Neural cell (in vitro differentiated cells): ENCODE data around the gene LTK. TPM values are rescaled to one million over a fixed set of nuclear protein-coding genes. Genes with fewer than 3 reads are reported as not detected.

Experiments used
- H2AFZ ChIP-seq: fragments of 200-600, 300-800 bp; sonication (generic), shearing (Covaris generic); 2 replicates; pipeline ENCODE4 v1.6.0; 2014; ENCODE audit warnings: low read depth, mild to moderate bottlenecking, antibody characterized with exemption, low read length, moderate library complexity
- H3F3A ChIP-seq: fragments of 200-600 bp; shearing (Covaris generic); 2 replicates; pipeline ENCODE4 v1.6.1; 2016; ENCODE audit warnings: mild to moderate bottlenecking, moderate library complexity, mixed read lengths, antibody characterized with exemption, low read length; ENCODE audit not compliant: insufficient read depth, poor library complexity, severe bottlenecking
- H3K27ac ChIP-seq: fragments of 200-600, 300-800 bp; sonication (generic), shearing (Covaris generic); 2 replicates; pipeline ENCODE4 v1.5.1; 2014; ENCODE audit warnings: mild to moderate bottlenecking, low read length, moderate library complexity
- H3K27me3 ChIP-seq: fragments of 300-800, 200-600 bp; sonication (generic), shearing (Covaris generic); 2 replicates; pipeline ENCODE4 v1.6.0; 2014; ENCODE audit warnings: mild to moderate bottlenecking, low read depth, low read length, moderate library complexity; ENCODE audit not compliant: insufficient read depth
- H3K36me3 ChIP-seq: fragments of 300-800, 200-600 bp; sonication (generic), shearing (Covaris generic); 2 replicates; pipeline ENCODE4 v1.5.1; 2014; ENCODE audit warnings: mild to moderate bottlenecking, antibody characterized with exemption, low read length, moderate library complexity; ENCODE audit not compliant: insufficient read depth
- H3K4me2 ChIP-seq: fragments of 300-800, 200-600 bp; sonication (generic), shearing (Covaris generic); 2 replicates; pipeline ENCODE4 v1.6.0; 2014; ENCODE audit warnings: mild to moderate bottlenecking, low read length
- H3K4me3 ChIP-seq: fragments of 300-800, 200-600 bp; sonication (generic), shearing (Covaris generic); 2 replicates; pipeline ENCODE4 v1.5.1; 2014; ENCODE audit warnings: mild to moderate bottlenecking, low read length, moderate library complexity
- H3K79me2 ChIP-seq: fragments of 200-600 bp; shearing (Covaris generic); replicated peaks from 2 replicates; pipeline ENCODE4 v1.6.0; 2014; ENCODE audit warnings: mild to moderate bottlenecking, low read length, moderate library complexity; ENCODE audit not compliant: insufficient read depth
- H3K9ac ChIP-seq: fragments of 300-800, 200-600 bp; sonication (generic), shearing (Covaris generic); 2 replicates; pipeline ENCODE4 v1.6.1; 2016; ENCODE audit warnings: mild to moderate bottlenecking, low read length, mixed read lengths
- H3K9me2 ChIP-seq: fragments of 200-600 bp; shearing (Covaris generic); 2 replicates; pipeline ENCODE4 v1.6.1; 2016; ENCODE audit warnings: mild to moderate bottlenecking, low read length, mixed read lengths; ENCODE audit not compliant: insufficient read depth
- H3K9me3 ChIP-seq: fragments of 200-600, 300-800 bp; sonication (generic), shearing (Covaris generic); 2 replicates; pipeline ENCODE4 v1.6.1; 2016; ENCODE audit warnings: mild to moderate bottlenecking, mixed run types, low read length, moderate library complexity, mixed read lengths
- H4K20me1 ChIP-seq: fragments of 200-600 bp; shearing (Covaris generic); 2 replicates; pipeline ENCODE4 v1.6.1; 2016; ENCODE audit warnings: mild to moderate bottlenecking, mixed run types; ENCODE audit not compliant: insufficient read depth
- CTCF ChIP-seq: fragments of 450-650 bp; IDR thresholded peaks from 2 replicates; pipeline ENCODE4 v1.5.1; 2014; ENCODE audit warnings: antibody characterized with exemption, mild to moderate bottlenecking, moderate library complexity; ENCODE audit not compliant: poor library complexity, severe bottlenecking
- EP300 ChIP-seq: fragments of 450-650 bp; conservative IDR thresholded peaks from 2 replicates; pipeline ENCODE4 v1.6.1; 2014; ENCODE audit warnings: antibody characterized with exemption, mild to moderate bottlenecking, moderate library complexity; ENCODE audit not compliant: poor library complexity, severe bottlenecking
- EZH2 ChIP-seq: fragments of 200-600, 300-800 bp; shearing (Covaris generic), sonication (generic); IDR thresholded peaks from 2 replicates; pipeline ENCODE4 v1.6.1; 2014; ENCODE audit warnings: antibody characterized with exemption, low read length, borderline replicate concordance, mild to moderate bottlenecking; ENCODE audit not compliant: insufficient read depth, poor library complexity, severe bottlenecking
- MXI1 ChIP-seq: fragments of 450-650 bp; conservative IDR thresholded peaks from 2 replicates; pipeline ENCODE4 v1.6.1; 2014; ENCODE audit warnings: antibody characterized with exemption, mild to moderate bottlenecking; ENCODE audit not compliant: poor library complexity, severe bottlenecking
- POLR2AphosphoS5 ChIP-seq: IDR thresholded peaks from 2 replicates; pipeline ENCODE4 v1.6.1; 2012
- RAD21 ChIP-seq: fragments of 450-650 bp; conservative IDR thresholded peaks from 2 replicates; pipeline ENCODE4 v1.6.1; 2014; ENCODE audit warnings: antibody characterized with exemption, mild to moderate bottlenecking, moderate library complexity
- REST ChIP-seq: IDR thresholded peaks from 2 replicates; pipeline ENCODE4 v1.6.1; 2012; ENCODE audit warnings: borderline replicate concordance
- SMC3 ChIP-seq: fragments of 450-650 bp; conservative IDR thresholded peaks from 2 replicates; pipeline ENCODE4 v1.6.1; 2014; ENCODE audit warnings: antibody characterized with exemption, mild to moderate bottlenecking, moderate library complexity; ENCODE audit not compliant: poor library complexity
- TAF1 ChIP-seq: IDR thresholded peaks from 2 replicates; pipeline ENCODE4 v1.6.1; 2012; ENCODE audit warnings: low read depth
- polyA plus RNA-seq: library from polyadenylated mRNA; depleted of rRNA; stranded (reverse); fragments of >200 nt; gene quantifications from 2 replicates; pipeline ENCODE4 v1.2.3, GENCODE V29; 2014

The LTK gene
- polyA plus RNA-seq, 1 donor from 2014 or later = 0.28 TPM

- Histone ChIP-seq H2AFZ (no peak overlapping the region), H3K9ac (no peak overlapping the region), H3K27ac (no peak overlapping the region), H3K79me2 (no peaks in the 10 kb centered on the region), H3K4me2 (no peak overlapping the region), H4K20me1 (no peaks in the 10 kb centered on the region), H3K36me3 (peaks cover 14% of the 10 kb centered on the region), H3F3A (no peaks in the 10 kb centered on the region), H3K27me3 (no peaks in the 10 kb centered on the region), H3K9me3 (no peaks in the 10 kb centered on the region), H3K9me2 (no peaks in the 10 kb centered on the region), H3K4me3 (no peak overlapping the region)
- TF ChIP-seq REST (no peak), POLR2AphosphoS5 (no peak), CTCF (no peak), RAD21 (no peak), SMC3 (no peak), EZH2 (no peak), MXI1 (no peak), TAF1 (no peak), EP300 (no peak)
Observed at GRCh38 chr15:41476416-41477048, 37.1 kb downstream of the LTK start.

GRCh38 chr15:41474941-41475340, 38.7 kb downstream of the LTK start:
- no peaks in the 10 kb centered on the region for H3F3A ChIP-seq
- H3K79me2 ChIP-seq = no peaks in the 10 kb centered on the region
- no peak overlapping the region for H2AFZ ChIP-seq
- no peaks in the 10 kb centered on the region for H3K9me3 ChIP-seq
- H3K9ac ChIP-seq = no peak overlapping the region
- no peaks in the 10 kb centered on the region for H3K9me2 ChIP-seq
- H3K27me3 ChIP-seq = no peaks in the 10 kb centered on the region
- peaks cover 11% of the 10 kb centered on the region for H3K36me3 ChIP-seq
- TF ChIP-seq SMC3 (no peak), EP300 (no peak), CTCF (no peak), EZH2 (no peak), POLR2AphosphoS5 (no peak)
- no peaks in the 10 kb centered on the region for H4K20me1 ChIP-seq
- no peak overlapping the region for H3K4me3 ChIP-seq
- H3K27ac ChIP-seq = no peak overlapping the region
- H3K4me2 ChIP-seq = no peak overlapping the region
